ENCODE measurements around the gene DIO2. TPM values are rescaled to one million over a fixed set of nuclear protein-coding genes. Genes with fewer than 3 reads are reported as not detected.

The DIO2 gene
- total and polyA plus RNA-seq, 2 of the 8 experiments (the other 6 are each of a cell fraction or from before 2014, with no cell fraction given): 0.03 to 0.65 TPM

- ChIA-PET POLR2A (ENCODE audit: partially characterized antibody) (no interaction called here), CTCF (ENCODE audit: partially characterized antibody) (interaction anchor here (0.9 to 1.0 kb wide), 2 partner anchors 150 to 1273 kb away, joined by 3 to 4 read pairs; no protein-coding TSS in a partner anchor)
- Histone ChIP-seq H3K79me1 (ENCODE audit: low read depth, low read length) (no peaks in the 10 kb centered on the region), H3K9me3 (ENCODE audit: insufficient read depth in 2 of 2, low read depth in 1 of 2, low read length in 1 of 2) (no peaks in the 10 kb centered on the region), H3K14ac (ENCODE audit: insufficient read length) (no peak overlapping the region), H3K4me1 (replicated peaks in 1 of 4; ENCODE audit: control insufficient read depth in 3 of 4, insufficient read depth in 4 of 4, low read length in 3 of 4) (no peaks in the 10 kb centered on the region; a peak in 1 of 7 replicates), H2BK120ac (replicated peaks; ENCODE audit: low read depth, low read length) (no peak overlapping the region), H2BK15ac (ENCODE audit: low read length) (no peak overlapping the region), H3K27ac (ENCODE audit: low read depth, low read length) (no peak overlapping the region), H2BK5ac (ENCODE audit: low read depth, low read length) (no peak overlapping the region), H4K5ac (ENCODE audit: insufficient read length, low read depth, low read length) (no peak overlapping the region), H3K23me2 (ENCODE audit: low read depth, low read length) (no peaks in the 10 kb centered on the region), H2BK20ac (ENCODE audit: low read length) (no peak overlapping the region), H3K27me3 (replicated peaks in 1 of 4; ENCODE audit: control insufficient read depth in 3 of 4, extremely low read depth in 1 of 4, insufficient read depth in 3 of 4, low read length in 3 of 4) (no peaks in the 10 kb centered on the region), H4K91ac (replicated peaks; ENCODE audit: insufficient read length, low read length) (no peak overlapping the region), H2BK12ac (ENCODE audit: low read depth, low read length) (no peak overlapping the region), H3K4ac (replicated peaks; ENCODE audit: insufficient read length, low read depth, low read length) (no peak overlapping the region), H3K36me3 (ENCODE audit: control insufficient read depth in 2 of 4, insufficient read depth in 4 of 4, low read length in 3 of 4) (no peaks in the 10 kb centered on the region), H2AFZ (ENCODE audit: low read length) (no peak overlapping the region), H3K23ac (ENCODE audit: insufficient read length) (no peak overlapping the region), H4K8ac (ENCODE audit: extremely low read depth, insufficient read depth, low read length) (no peak overlapping the region), H3K4me3 (ENCODE audit: extremely low read depth in 1 of 4, insufficient read depth in 2 of 4, low read depth in 3 of 4, low read length in 4 of 4) (no peak overlapping the region), H3K18ac (ENCODE audit: extremely low read depth, low read length) (no peak overlapping the region), H3K9ac (replicated peaks in 1 of 4; ENCODE audit: extremely low read depth in 1 of 4, low read depth in 3 of 4, low read length in 3 of 4) (no peak overlapping the region), H3K4me2 (ENCODE audit: insufficient read depth in 1 of 2, low read depth in 2 of 2, low read length in 2 of 2) (no peak overlapping the region), H4K20me1 (replicated peaks in 1 of 2; ENCODE audit: control insufficient read depth in 1 of 2, insufficient read depth in 2 of 2, low read length in 2 of 2) (no peaks in the 10 kb centered on the region), H2AK5ac (ENCODE audit: low read depth, low read length) (no peak overlapping the region), H3K79me2 (ENCODE audit: control insufficient read depth in 1 of 2, insufficient read depth in 2 of 2, low read length in 2 of 2) (no peaks in the 10 kb centered on the region), H3K56ac (replicated peaks; ENCODE audit: insufficient read length, low read depth, low read length) (no peak overlapping the region)
- WGBS, 2 experiments (ENCODE audit: extremely low coverage in 1 of 2, insufficient coverage in 1 of 2, insufficient read length in 1 of 2, insufficient replicate concordance in 2 of 2, low coverage in 1 of 2, low lambda C conversion rate in 2 of 2, missing lambda C conversion rate in 1 of 2): 84% methylated on average over 8 of the region's 8 CpGs; no CpG with 5 or more reads in 1 of the 2 experiments
- FAIRE-seq (no peak), DNase-seq (ENCODE audit: low read depth in 1 of 2, low spot score in 2 of 2) (no peak)
- TF ChIP-seq SIRT6 (IDR thresholded peaks at IDR 0.05; ENCODE audit: low read length) (no peak), CTBP2 (IDR thresholded peaks at IDR 0.05; ENCODE audit: borderline replicate concordance, insufficient read depth, insufficient read length, low read length) (no peak), KDM5A (IDR thresholded peaks at IDR 0.05; ENCODE audit: low read length) (no peak), TAF1 (IDR thresholded peaks at IDR 0.05; ENCODE audit: low read depth, low read length) (no peak), ATF3 (IDR thresholded peaks at IDR 0.05; ENCODE audit: insufficient read depth, low read depth, low read length) (no peak), TCF12 (IDR thresholded peaks at IDR 0.05; ENCODE audit: low read depth, low read length) (no peak), NRF1 (IDR thresholded peaks at IDR 0.05; ENCODE audit: low read depth, low read length) (no peak), SP1 (IDR thresholded peaks at IDR 0.05; ENCODE audit: low read depth, low read length) (no peak), HDAC2 (IDR thresholded peaks at IDR 0.05; ENCODE audit: borderline replicate concordance in 1 of 2, low read depth in 2 of 2, low read length in 2 of 2) (no peak), PHF8 (conservative IDR thresholded peaks at IDR 0.05; ENCODE audit: low read depth, low read length) (no peak), POU5F1 (IDR thresholded peaks at IDR 0.05; ENCODE audit: low read depth, low read length) (no peak), GABPA (IDR thresholded peaks at IDR 0.05; ENCODE audit: borderline replicate concordance, insufficient read depth, low read length) (no peak), SIX5 (IDR thresholded peaks at IDR 0.05; ENCODE audit: low read depth, low read length) (no peak)
Observed at GRCh38 chr14:80206351-80207080, 4.8 kb downstream of the DIO2 start.
